HL-60 (cell line): Measurements from ENCODE around the gene IL17A.

Source experiments
- CTCF ChIP-seq: IDR thresholded peaks from one replicate; pipeline ENCODE4 v1.5.1; 2011; ENCODE audit warnings: low read length, control low read depth, inconsistent platforms; ENCODE audit not compliant: insufficient read depth
- GABPA ChIP-seq: IDR thresholded peaks from 2 replicates; pipeline ENCODE4 v1.6.1; 2012; ENCODE audit warnings: low read depth
- POLR2AphosphoS5 ChIP-seq: IDR thresholded peaks from 2 replicates; pipeline ENCODE4 v1.6.1; 2012; ENCODE audit warnings: low read depth
- REST ChIP-seq: IDR thresholded peaks from 2 replicates; pipeline ENCODE4 v1.6.1; 2012; ENCODE audit warnings: low read depth; ENCODE audit not compliant: insufficient replicate concordance
- SPI1 ChIP-seq: IDR thresholded peaks from 2 replicates; pipeline ENCODE4 v1.6.1; 2012; ENCODE audit warnings: low read depth, mild to moderate bottlenecking, borderline replicate concordance

- TF ChIP-seq CTCF (no peak), POLR2AphosphoS5 (no peak), SPI1 (no peak), REST (no peak), GABPA (no peak)
Observed at GRCh38 chr6:52233975-52234823, 48.0 kb downstream of the IL17A start.
